GM10266 (cell line): ENCODE data around the gene UBQLN4.

Experiments
- DNase-seq: peaks from one replicate; pipeline ENCODE4 v3.0.0; 2012; ENCODE audit errors: extremely low spot score
- TF ChIP-seq, protein P1 (sequence below): IDR thresholded peaks from 2 replicates; pipeline ENCODE4 v1.5.1; 2012; ENCODE audit warnings: mild to moderate bottlenecking, low read depth; ENCODE audit not compliant: control insufficient read depth, insufficient read depth; ENCODE audit errors: missing control alignments

Gene UBQLN4

GRCh38 chr1:156060937-156061636, 7.5 kb upstream of the UBQLN4 start, which contains the start of gene RAB25:
RAB25 (plus strand) TSS chr1:156061160; CDS start chr1:156061401, 241 bp downstream.
- TF ChIP-seq, protein P1, sequence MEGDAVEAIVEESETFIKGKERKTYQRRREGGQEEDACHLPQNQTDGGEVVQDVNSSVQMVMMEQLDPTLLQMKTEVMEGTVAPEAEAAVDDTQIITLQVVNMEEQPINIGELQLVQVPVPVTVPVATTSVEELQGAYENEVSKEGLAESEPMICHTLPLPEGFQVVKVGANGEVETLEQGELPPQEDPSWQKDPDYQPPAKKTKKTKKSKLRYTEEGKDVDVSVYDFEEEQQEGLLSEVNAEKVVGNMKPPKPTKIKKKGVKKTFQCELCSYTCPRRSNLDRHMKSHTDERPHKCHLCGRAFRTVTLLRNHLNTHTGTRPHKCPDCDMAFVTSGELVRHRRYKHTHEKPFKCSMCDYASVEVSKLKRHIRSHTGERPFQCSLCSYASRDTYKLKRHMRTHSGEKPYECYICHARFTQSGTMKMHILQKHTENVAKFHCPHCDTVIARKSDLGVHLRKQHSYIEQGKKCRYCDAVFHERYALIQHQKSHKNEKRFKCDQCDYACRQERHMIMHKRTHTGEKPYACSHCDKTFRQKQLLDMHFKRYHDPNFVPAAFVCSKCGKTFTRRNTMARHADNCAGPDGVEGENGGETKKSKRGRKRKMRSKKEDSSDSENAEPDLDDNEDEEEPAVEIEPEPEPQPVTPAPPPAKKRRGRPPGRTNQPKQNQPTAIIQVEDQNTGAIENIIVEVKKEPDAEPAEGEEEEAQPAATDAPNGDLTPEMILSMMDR: no peak
- no peak for DNase-seq

- no peak for DNase-seq
- TF ChIP-seq, protein P1: no peak
These were observed 2.8 kb upstream of the UBQLN4 start for GRCh38 chr1:156056326-156056849.

DNA sequence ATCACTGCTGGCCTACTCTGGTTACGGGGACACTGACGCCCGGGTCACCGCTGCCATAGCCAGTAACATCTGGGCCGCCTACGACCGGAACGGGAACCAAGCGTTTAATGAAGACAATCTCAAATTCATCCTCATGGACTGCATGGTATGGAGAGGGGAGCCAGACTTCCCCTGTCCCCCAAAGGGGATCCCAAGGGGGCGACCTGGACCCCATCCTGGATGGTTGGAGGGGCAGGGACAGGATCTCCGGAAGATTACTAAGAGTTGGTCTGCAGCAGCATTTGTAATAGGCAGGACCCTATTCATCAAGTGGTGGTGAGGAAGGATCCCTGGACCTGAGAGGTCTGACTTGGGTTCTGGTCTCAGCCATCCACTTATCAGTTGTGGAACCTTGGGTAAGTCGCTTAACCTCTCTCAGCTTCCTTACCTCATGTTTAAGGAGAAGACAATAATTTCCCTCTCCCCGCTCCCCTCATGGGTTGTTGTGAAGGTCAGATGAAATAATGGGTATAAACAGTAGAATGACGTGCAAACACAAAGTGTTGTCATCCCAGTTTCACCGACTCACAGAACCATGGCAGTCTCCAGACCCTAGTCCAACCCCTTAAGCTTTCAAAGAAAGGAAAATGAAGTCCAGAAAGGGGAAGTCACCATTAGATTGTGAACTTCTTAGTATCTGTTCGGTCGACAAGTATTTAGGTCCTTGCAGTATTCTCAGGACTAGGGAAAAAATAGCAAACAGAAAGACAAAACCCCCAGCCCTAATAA, 1.9 kb upstream of the UBQLN4 start:
- TF ChIP-seq, protein P1: no peak
- DNase-seq: no peak

DNA sequence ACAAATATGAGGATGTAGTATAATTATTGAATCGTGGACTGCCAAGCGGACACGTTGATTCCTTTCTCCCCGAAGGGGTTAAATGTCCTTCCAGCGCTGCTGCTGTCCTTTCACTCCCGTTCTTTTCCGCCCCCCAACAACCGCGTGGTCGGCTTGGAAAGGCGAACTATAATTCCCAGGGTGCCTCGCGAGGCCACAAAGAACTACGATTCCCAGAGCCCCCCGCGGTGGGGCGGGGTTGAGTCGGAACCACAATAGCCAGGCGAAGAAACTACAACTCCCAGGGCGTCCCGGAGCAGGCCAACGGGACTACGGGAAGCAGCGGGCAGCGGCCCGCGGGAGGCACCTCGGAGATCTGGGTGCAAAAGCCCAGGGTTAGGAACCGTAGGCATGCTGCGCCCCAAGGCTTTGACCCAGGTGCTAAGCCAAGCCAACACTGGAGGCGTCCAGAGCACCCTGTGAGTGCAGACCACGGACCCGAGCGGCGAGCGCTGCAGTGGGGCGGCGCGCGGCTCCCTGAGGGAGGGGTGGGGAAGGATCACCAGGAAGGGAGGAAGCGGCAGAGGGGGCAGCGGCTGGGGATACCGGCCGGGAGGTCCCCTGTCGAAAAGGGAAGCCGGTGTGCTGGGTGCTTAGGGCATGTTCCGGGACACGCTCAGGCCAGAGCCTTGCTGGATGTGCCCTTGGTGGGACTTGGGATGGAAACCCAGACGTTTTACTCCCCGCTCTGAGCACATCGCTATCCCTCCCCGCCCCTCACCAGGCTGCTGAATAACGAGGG, 1.1 kb upstream of the UBQLN4 start, which contains the start of gene LAMTOR2:
LAMTOR2 (plus strand) TSS at position 283 of the 781 bp plus-strand sequence; CDS start at position 391, 108 bp downstream.
- TF ChIP-seq, protein P1: no peak
- DNase-seq: peak; percentile 95

GRCh38 chr1:156052862-156053767, 483 bp downstream of the UBQLN4 start:
- peak; percentile 83 for DNase-seq
- TF ChIP-seq, protein P1: peak; percentile 57
